IMR-90 (cell line): ENCODE results near the gene IRF5. TPM values are rescaled to one million over a fixed set of nuclear protein-coding genes. Genes with fewer than 3 reads are reported as not detected.

Experiments used
- ATAC-seq: fragments of 200-7000 bp; cut with Tn5 transposase; 2 replicates; pipeline ENCODE4 v1.9.1; 2020; ENCODE audit warnings: low read depth, mild to moderate bottlenecking, moderate library complexity
- BruUV-seq: library from RNA; stranded (reverse); fragments of 400-500 nt; replicated peaks from 2 replicates; lab custom pipeline; 2021; lab: Mats Ljungman, UMichigan
- CTCF ChIA-PET: fragments of 300-600 bp; formaldehyde crosslinking; extraction: SDS; loops from one replicate; lab custom pipeline; 2021; ENCODE audit warnings: antibody characterized with exemption; lab: Yijun Ruan, JAX
- POLR2A ChIA-PET: fragments of 300-600 bp; sonication (Branson Sonifier 250); formaldehyde crosslinking; loops from one replicate; lab custom pipeline; 2022; ENCODE audit warnings: antibody characterized with exemption; ENCODE audit not compliant: unreplicated experiment; lab: Charles Lee
- DNase-seq: peaks from one replicate; pipeline ENCODE4 v3.0.0; 2013
- H2AFZ ChIP-seq: replicated peaks from 2 replicates; pipeline ENCODE3; 2013; ENCODE audit warnings: low read length, mild to moderate bottlenecking; ENCODE audit not compliant: poor library complexity
- H2AK5ac ChIP-seq: 2 replicates; pipeline ENCODE4 v1.6.1; 2013; ENCODE audit warnings: low read depth, low read length, inconsistent platforms
- H2AK9ac ChIP-seq: replicated peaks from 2 replicates; pipeline ENCODE3; 2013; ENCODE audit warnings: mild to moderate bottlenecking, low read depth, low read length, moderate library complexity; ENCODE audit not compliant: poor library complexity
- H2BK120ac ChIP-seq: 2 replicates; pipeline ENCODE4 v1.6.1; 2013; ENCODE audit warnings: low read depth, low read length, inconsistent platforms
- H2BK15ac ChIP-seq: 3 replicates; pipeline ENCODE4 v1.6.1; 2013; ENCODE audit warnings: low read depth, low read length, inconsistent platforms
- H2BK20ac ChIP-seq: 2 replicates; pipeline ENCODE4 v1.6.1; 2013; ENCODE audit warnings: low read depth, mild to moderate bottlenecking, inconsistent platforms, low read length, moderate library complexity
- H2BK5ac ChIP-seq: 2 replicates; pipeline ENCODE4 v1.6.1; 2013; ENCODE audit warnings: mild to moderate bottlenecking, low read depth, low read length, inconsistent platforms; ENCODE audit not compliant: poor library complexity, severe bottlenecking
- H3K14ac ChIP-seq: replicated peaks from 2 replicates; pipeline ENCODE4 v1.6.1; 2013; ENCODE audit warnings: low read depth, low read length, inconsistent platforms
- H3K18ac ChIP-seq: 2 replicates; pipeline ENCODE4 v1.6.1; 2013; ENCODE audit warnings: low read depth, low read length, control low read depth
- H3K23ac ChIP-seq: 2 replicates; pipeline ENCODE4 v1.6.1; 2013; ENCODE audit warnings: low read depth, low read length, inconsistent platforms
- H3K27ac ChIP-seq: 2 replicates; pipeline ENCODE4 v1.5.1; 2013; ENCODE audit warnings: mild to moderate bottlenecking, control low read depth, low read length; ENCODE audit not compliant: insufficient read depth
- H3K27me3 ChIP-seq: 2 replicates; pipeline ENCODE4 v1.6.1; 2013; ENCODE audit warnings: low read length; ENCODE audit not compliant: control insufficient read depth, insufficient read depth
- H3K36me3 ChIP-seq: 2 replicates; pipeline ENCODE4 v1.6.1; 2013; ENCODE audit warnings: low read length, mixed read lengths; ENCODE audit not compliant: control insufficient read depth, insufficient read depth
- H3K4ac ChIP-seq: 2 replicates; pipeline ENCODE4 v1.6.1; 2013; ENCODE audit warnings: low read depth, low read length, inconsistent platforms
- H3K4me1 ChIP-seq: 2 replicates; pipeline ENCODE4 v1.6.1; 2013; ENCODE audit warnings: low read length, mixed read lengths; ENCODE audit not compliant: control insufficient read depth, insufficient read depth
- H3K4me2 ChIP-seq: 2 replicates; pipeline ENCODE4 v1.6.1; 2013; ENCODE audit warnings: low read depth, mild to moderate bottlenecking, control low read depth, low read length, moderate library complexity
- H3K4me3 ChIP-seq: 2 replicates; pipeline ENCODE4 v1.5.1; 2013; ENCODE audit warnings: low read depth, mild to moderate bottlenecking, control low read depth, low read length, moderate library complexity; ENCODE audit not compliant: insufficient read depth
- H3K56ac ChIP-seq: 2 replicates; pipeline ENCODE4 v1.6.1; 2013; ENCODE audit warnings: low read length, inconsistent platforms; ENCODE audit not compliant: insufficient read depth; ENCODE audit errors: extremely low read depth
- H3K79me1 ChIP-seq, 2 experiments: 2 replicates each; pipeline ENCODE4 v1.6.1; 2013; ENCODE audit warnings: low read length in 2 of 2, inconsistent platforms in 1 of 2, low read depth in 1 of 2
- H3K9ac ChIP-seq: 2 replicates; pipeline ENCODE4 v1.6.1; 2013; ENCODE audit warnings: low read depth, low read length, control low read depth
- H3K9me1 ChIP-seq: 2 replicates; pipeline ENCODE4 v1.6.1; 2013; ENCODE audit warnings: low read length, inconsistent platforms; ENCODE audit not compliant: insufficient read depth
- H3K9me3 ChIP-seq: 2 replicates; pipeline ENCODE4 v1.6.1; 2013; ENCODE audit warnings: low read length; ENCODE audit not compliant: control insufficient read depth, insufficient read depth
- H4K20me1 ChIP-seq: 2 replicates; pipeline ENCODE4 v1.6.1; 2013; ENCODE audit warnings: low read length, inconsistent platforms; ENCODE audit not compliant: insufficient read depth
- H4K5ac ChIP-seq: 2 replicates; pipeline ENCODE4 v1.6.1; 2013; ENCODE audit warnings: mild to moderate bottlenecking, low read depth, low read length, control low read depth
- H4K8ac ChIP-seq, 2 experiments: 2 replicates each; pipeline ENCODE4 v1.6.1; 2013; ENCODE audit warnings: low read depth in 2 of 2, low read length in 2 of 2, control low read depth in 1 of 2, inconsistent platforms in 1 of 2
- H4K91ac ChIP-seq: 2 replicates; pipeline ENCODE4 v1.6.1; 2013; ENCODE audit warnings: low read depth, low read length, inconsistent platforms; ENCODE audit not compliant: insufficient read depth
- BHLHE40 ChIP-seq: fragments of 150-350 bp; IDR thresholded peaks from 2 replicates; pipeline ENCODE4 v1.6.1; 2016; ENCODE audit warnings: mild to moderate bottlenecking, low read depth, low read length
- CEBPB ChIP-seq: IDR thresholded peaks from 2 replicates; pipeline ENCODE4 v1.6.1; 2012; ENCODE audit warnings: low read depth, low read length, improper control_type of control experiment
- CHD1 ChIP-seq: IDR thresholded peaks from 2 replicates; pipeline ENCODE4 v1.6.1; 2012; ENCODE audit warnings: low read depth, low read length, improper control_type of control experiment
- ELK1 ChIP-seq: fragments of 150-350 bp; IDR thresholded peaks from 2 replicates; pipeline ENCODE4 v1.6.1; 2016; ENCODE audit warnings: low read depth, mild to moderate bottlenecking, low read length, moderate library complexity, borderline replicate concordance
- FOS ChIP-seq: fragments of 150-350 bp; IDR thresholded peaks from 2 replicates; pipeline ENCODE4 v1.6.1; 2016; ENCODE audit warnings: low read depth, low read length
- MAFK ChIP-seq: IDR thresholded peaks from 2 replicates; pipeline ENCODE4 v1.6.1; 2012; ENCODE audit warnings: low read depth, low read length, improper control_type of control experiment
- NFE2L2 ChIP-seq: fragments of 150-350 bp; IDR thresholded peaks from 2 replicates; pipeline ENCODE4 v1.6.1; 2016; ENCODE audit warnings: low read depth, mild to moderate bottlenecking, low read length
- POLR2A ChIP-seq: IDR thresholded peaks from 2 replicates; pipeline ENCODE4 v1.6.1; 2012; ENCODE audit warnings: mild to moderate bottlenecking, low read depth, low read length
- RFX5 ChIP-seq: IDR thresholded peaks from 2 replicates; pipeline ENCODE4 v1.8.0; 2012; ENCODE audit warnings: low read depth, mild to moderate bottlenecking, low read length, moderate library complexity
- SMC3 ChIP-seq: fragments of 150-350 bp; IDR thresholded peaks from 2 replicates; pipeline ENCODE4 v1.6.1; 2016; ENCODE audit warnings: low read depth, mild to moderate bottlenecking, antibody characterized with exemption, low read length, moderate library complexity
- USF2 ChIP-seq: fragments of 150-350 bp; IDR thresholded peaks from 2 replicates; pipeline ENCODE4 v1.6.1; 2017; ENCODE audit warnings: mild to moderate bottlenecking, antibody characterized with exemption, low read length, low read depth
- WGBS, 2 experiments: methylation state at CpG; one replicate each; pipeline versions ENCODE4 v1.1.5 to v1.1.7; 2013; ENCODE audit warnings: missing lambda C conversion rate in 2 of 2; ENCODE audit not compliant: insufficient read length in 1 of 2; ENCODE audit errors: extremely low coverage in 2 of 2; 5-methylcytosine and 5-hydroxymethylcytosine counted together
- dilution Hi-C: fragments of 300-500 bp; cut with HindIII; formaldehyde crosslinking; loops from one replicate; pipeline ENCODE4 v1.14.3; 2018; ENCODE audit warnings: low sequenced_read_pairs; ENCODE audit not compliant: unreplicated experiment
- in situ Hi-C: fragments of 300-500 bp; cut with MboI; formaldehyde crosslinking; loops from 3 replicates; pipeline ENCODE4 v1.14.3; 2019; ENCODE audit warnings: low sequenced_read_pairs, inconsistent platforms, mixed read lengths
- intact Hi-C: fragments of 100-400 bp; cut with micrococcal nuclease; formaldehyde crosslinking; loops from 2 replicates; pipeline ENCODE4 v1.10.0; 2022
- polyA plus RNA-seq, 3 experiments: library from polyadenylated mRNA; depleted of rRNA; stranded (reverse); fragments of >200 nt; gene quantifications; 2 replicates each; pipeline ENCODE4 v1.2.3, GENCODE V29; 2012; ENCODE audit warnings: low replicate concordance in 1 of 3
- total RNA-seq: library from RNA; depleted of rRNA; stranded (reverse); fragments of >200 nt; gene quantifications from 2 replicates; pipeline ENCODE4 v1.2.3, GENCODE V29; 2012
- TF ChIP-seq, protein P1 (sequence below): conservative IDR thresholded peaks from 2 replicates; pipeline ENCODE4 v1.5.1; 2012; ENCODE audit warnings: mild to moderate bottlenecking, low read depth, low read length, improper control_type of control experiment

IRF5 gene
- total and polyA plus RNA-seq, 2 of the 4 experiments (the other 2 are of a cell fraction) = 0.14 to 0.18 TPM

GRCh38 chr7:128928882-128929788 lies 8.6 kb upstream of the IRF5 start:
- no peaks in the 10 kb centered on the region for H4K20me1 ChIP-seq
- no peak overlapping the region for H2BK120ac ChIP-seq
- DNase-seq (no peak), ATAC-seq (no peak)
- H3K4ac ChIP-seq = no peak overlapping the region
- H4K91ac ChIP-seq = no peak overlapping the region
- H2AK5ac ChIP-seq = no peak overlapping the region
- H3K18ac ChIP-seq = no peak overlapping the region
- no peak overlapping the region for H3K14ac ChIP-seq
- no peaks in the 10 kb centered on the region for H3K4me1 ChIP-seq
- H2AFZ ChIP-seq = peak overlapping the region; percentile 51
- TF ChIP-seq CEBPB (no peak), FOS (no peak), RFX5 (no peak), NFE2L2 (no peak), MAFK (no peak), USF2 (no peak), ELK1 (no peak), SMC3 (no peak), BHLHE40 (no peak), CHD1 (no peak), POLR2A (no peak)
- TF ChIP-seq, protein P1, sequence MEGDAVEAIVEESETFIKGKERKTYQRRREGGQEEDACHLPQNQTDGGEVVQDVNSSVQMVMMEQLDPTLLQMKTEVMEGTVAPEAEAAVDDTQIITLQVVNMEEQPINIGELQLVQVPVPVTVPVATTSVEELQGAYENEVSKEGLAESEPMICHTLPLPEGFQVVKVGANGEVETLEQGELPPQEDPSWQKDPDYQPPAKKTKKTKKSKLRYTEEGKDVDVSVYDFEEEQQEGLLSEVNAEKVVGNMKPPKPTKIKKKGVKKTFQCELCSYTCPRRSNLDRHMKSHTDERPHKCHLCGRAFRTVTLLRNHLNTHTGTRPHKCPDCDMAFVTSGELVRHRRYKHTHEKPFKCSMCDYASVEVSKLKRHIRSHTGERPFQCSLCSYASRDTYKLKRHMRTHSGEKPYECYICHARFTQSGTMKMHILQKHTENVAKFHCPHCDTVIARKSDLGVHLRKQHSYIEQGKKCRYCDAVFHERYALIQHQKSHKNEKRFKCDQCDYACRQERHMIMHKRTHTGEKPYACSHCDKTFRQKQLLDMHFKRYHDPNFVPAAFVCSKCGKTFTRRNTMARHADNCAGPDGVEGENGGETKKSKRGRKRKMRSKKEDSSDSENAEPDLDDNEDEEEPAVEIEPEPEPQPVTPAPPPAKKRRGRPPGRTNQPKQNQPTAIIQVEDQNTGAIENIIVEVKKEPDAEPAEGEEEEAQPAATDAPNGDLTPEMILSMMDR = no peak
- no peaks in the 10 kb centered on the region for H3K79me1 ChIP-seq
- intact Hi-C loops (no loop called here), in situ Hi-C loops (no loop called here), dilution Hi-C loops (no loop called here)
- H4K8ac ChIP-seq = no peak overlapping the region
- H3K36me3 ChIP-seq = no peaks in the 10 kb centered on the region
- ChIA-PET CTCF (no interaction called here), POLR2A (no interaction called here)
- H3K4me2 ChIP-seq = no peak overlapping the region
- H3K9me1 ChIP-seq = no peaks in the 10 kb centered on the region
- no peak overlapping the region for H3K56ac ChIP-seq
- H2BK5ac ChIP-seq = no peak overlapping the region
- H2BK20ac ChIP-seq = no peak overlapping the region
- H4K5ac ChIP-seq = no peak overlapping the region
- H3K9ac ChIP-seq = no peak overlapping the region
- no peak overlapping the region for H3K27ac ChIP-seq
- no peak overlapping the region for H2BK15ac ChIP-seq
- peaks cover 57% of the 10 kb centered on the region for H3K27me3 ChIP-seq
- H3K9me3 ChIP-seq = no peaks in the 10 kb centered on the region
- BruUV-seq = no TSS peak
- no peak overlapping the region for H3K23ac ChIP-seq
- no peak overlapping the region for H2AK9ac ChIP-seq
- no peak overlapping the region for H3K4me3 ChIP-seq
- WGBS, 2 experiments = 83% methylated on average over 1 of the region's 14 CpGs; no CpG with 5 or more reads in 1 of the 2 experiments
